ENCODE data around the gene SLC24A3. TPM values are rescaled to one million over a fixed set of nuclear protein-coding genes. Genes with fewer than 3 reads are reported as not detected.

SLC24A3 gene
- total and polyA plus RNA-seq, 4 experiments from 2014 or later, result not detected

- Histone ChIP-seq H3K36me3 (ENCODE audit: insufficient read depth, low read length) (no peaks in the 10 kb centered on the region), H3K4me3 (ENCODE audit: low read length in 2 of 2) (no peak overlapping the region), H3K27ac (ENCODE audit: low read depth, low read length) (no peak overlapping the region), H3K4me1 (ENCODE audit: insufficient read depth, low read length) (no peaks in the 10 kb centered on the region), H3K27me3 (ENCODE audit: insufficient read depth, low read length) (no peaks in the 10 kb centered on the region), H3K9me3 (ENCODE audit: control insufficient read depth in 1 of 2, low read length in 2 of 2) (no peaks in the 10 kb centered on the region)
- intact Hi-C loops (cut with micrococcal nuclease), result no loop called here
- H3K36me3 Mint-ChIP-seq, result no peaks in the 10 kb centered on the region
- no peaks in the 10 kb centered on the region for H3K4me1 Mint-ChIP-seq
- H3K9me3 Mint-ChIP-seq, result no peaks in the 10 kb centered on the region
- peaks cover 2 to 3% of the 10 kb centered on the region in 2 donors for H3K27me3 Mint-ChIP-seq
- no peak overlapping the region for H3K27ac Mint-ChIP-seq
- DNase-seq, result no peak
- ChIA-PET POLR2A (ENCODE audit: partially characterized antibody) (no interaction called here), CTCF (ENCODE audit: partially characterized antibody) (no interaction called here)
- H3K4me3 Mint-ChIP-seq, result no peak overlapping the region
These were observed 512.9 kb downstream of the SLC24A3 start for GRCh38 chr20:19725373-19725772.

- no peaks in the 10 kb centered on the region for H3K27me3 ChIP-seq (ENCODE audit: insufficient read depth, low read length)
- H3K36me3 ChIP-seq (ENCODE audit: insufficient read depth, low read length), result no peaks in the 10 kb centered on the region
- Mint-ChIP-seq H3K4me1 (no peaks in the 10 kb centered on the region), H3K27me3 (peaks cover 2 to 3% of the 10 kb centered on the region in 2 donors), H3K9me3 (no peaks in the 10 kb centered on the region), H3K27ac (no peak overlapping the region), H3K4me3 (no peak overlapping the region), H3K36me3 (no peaks in the 10 kb centered on the region)
- DNase-seq, result no peak
- ChIA-PET CTCF (ENCODE audit: partially characterized antibody) (no interaction called here), POLR2A (ENCODE audit: partially characterized antibody) (no interaction called here)
- H3K27ac ChIP-seq (ENCODE audit: low read depth, low read length), result no peak overlapping the region
- H3K4me3 ChIP-seq (ENCODE audit: low read length in 2 of 2), result no peak overlapping the region
- H3K4me1 ChIP-seq (ENCODE audit: insufficient read depth, low read length), result no peaks in the 10 kb centered on the region
- intact Hi-C loops (cut with micrococcal nuclease), result no loop called here
- no peaks in the 10 kb centered on the region for H3K9me3 ChIP-seq (ENCODE audit: control insufficient read depth in 1 of 2, low read length in 2 of 2)
These were observed 513.5 kb downstream of the SLC24A3 start for GRCh38 chr20:19725814-19726525.

- POLR2A ChIA-PET (ENCODE audit: partially characterized antibody), result no interaction called here
- Histone ChIP-seq H3K27ac (ENCODE audit: low read depth, low read length) (no peak overlapping the region), H3K4me3 (ENCODE audit: low read length in 2 of 2) (no peak overlapping the region), H3K36me3 (ENCODE audit: insufficient read depth, low read length) (no peaks in the 10 kb centered on the region), H3K27me3 (ENCODE audit: insufficient read depth, low read length) (no peaks in the 10 kb centered on the region), H3K4me1 (ENCODE audit: insufficient read depth, low read length) (no peaks in the 10 kb centered on the region), H3K9me3 (ENCODE audit: control insufficient read depth in 1 of 2, low read length in 2 of 2) (no peaks in the 10 kb centered on the region)
- intact Hi-C loops (cut with micrococcal nuclease), result no loop called here
- Mint-ChIP-seq H3K27me3 (peaks cover 2 to 3% of the 10 kb centered on the region in 2 donors), H3K4me3 (no peak overlapping the region), H3K27ac (no peak overlapping the region), H3K36me3 (no peaks in the 10 kb centered on the region), H3K9me3 (no peaks in the 10 kb centered on the region), H3K4me1 (no peaks in the 10 kb centered on the region)
- CTCF ChIA-PET (ENCODE audit: partially characterized antibody), result no interaction called here
- DNase-seq, result no peak
These were observed 514.9 kb downstream of the SLC24A3 start for GRCh38 chr20:19727251-19727847.

- no peaks in the 10 kb centered on the region for H3K9me3 ChIP-seq (ENCODE audit: control insufficient read depth in 1 of 2, low read length in 2 of 2)
- no peak overlapping the region for H3K4me3 ChIP-seq (ENCODE audit: low read length in 2 of 2)
- no peaks in the 10 kb centered on the region for H3K36me3 ChIP-seq (ENCODE audit: insufficient read depth, low read length)
- peaks cover 0 to 3% of the 10 kb centered on the region in 2 donors for H3K27me3 Mint-ChIP-seq
- ChIA-PET CTCF (ENCODE audit: partially characterized antibody) (no interaction called here), POLR2A (ENCODE audit: partially characterized antibody) (no interaction called here)
- H3K4me3 Mint-ChIP-seq, result no peak overlapping the region
- no peaks in the 10 kb centered on the region for H3K4me1 ChIP-seq (ENCODE audit: insufficient read depth, low read length)
- intact Hi-C loops (cut with micrococcal nuclease), result no loop called here
- no peaks in the 10 kb centered on the region for H3K4me1 Mint-ChIP-seq
- no peaks in the 10 kb centered on the region for H3K27me3 ChIP-seq (ENCODE audit: insufficient read depth, low read length)
- H3K36me3 Mint-ChIP-seq, result no peaks in the 10 kb centered on the region
- no peak overlapping the region for H3K27ac ChIP-seq (ENCODE audit: low read depth, low read length)
- no peaks in the 10 kb centered on the region for H3K9me3 Mint-ChIP-seq
- DNase-seq, result no peak
- H3K27ac Mint-ChIP-seq, result no peak overlapping the region
These were observed 517.2 kb downstream of the SLC24A3 start for GRCh38 chr20:19729672-19730071.

GRCh38 chr20:19730706-19731105 lies 518.3 kb downstream of the SLC24A3 start:
- H3K27me3 ChIP-seq (ENCODE audit: insufficient read depth, low read length), result no peaks in the 10 kb centered on the region
- intact Hi-C loops (cut with micrococcal nuclease), result no loop called here
- POLR2A ChIA-PET (ENCODE audit: partially characterized antibody), result no interaction called here
- CTCF ChIA-PET (ENCODE audit: partially characterized antibody), result no interaction called here
- Mint-ChIP-seq H3K4me1 (no peaks in the 10 kb centered on the region), H3K36me3 (no peaks in the 10 kb centered on the region), H3K27me3 (peaks cover 0 to 3% of the 10 kb centered on the region in 2 donors), H3K4me3 (no peak overlapping the region), H3K27ac (no peak overlapping the region), H3K9me3 (no peaks in the 10 kb centered on the region)
- no peaks in the 10 kb centered on the region for H3K4me1 ChIP-seq (ENCODE audit: insufficient read depth, low read length)
- H3K4me3 ChIP-seq (ENCODE audit: low read length in 2 of 2), result no peak overlapping the region
- no peak for DNase-seq
- no peaks in the 10 kb centered on the region for H3K36me3 ChIP-seq (ENCODE audit: insufficient read depth, low read length)
- no peak overlapping the region for H3K27ac ChIP-seq (ENCODE audit: low read depth, low read length)
- no peaks in the 10 kb centered on the region for H3K9me3 ChIP-seq (ENCODE audit: control insufficient read depth in 1 of 2, low read length in 2 of 2)

- H3K27me3 Mint-ChIP-seq, result peaks cover 0 to 3% of the 10 kb centered on the region in 2 donors
- H3K4me3 Mint-ChIP-seq, result no peak overlapping the region
- CTCF ChIA-PET (ENCODE audit: partially characterized antibody), result no interaction called here
- POLR2A ChIA-PET (ENCODE audit: partially characterized antibody), result no interaction called here
- no peak overlapping the region for H3K27ac Mint-ChIP-seq
- intact Hi-C loops (cut with micrococcal nuclease), result no loop called here
- DNase-seq, result no peak
- Histone ChIP-seq H3K9me3 (ENCODE audit: control insufficient read depth in 1 of 2, low read length in 2 of 2) (no peaks in the 10 kb centered on the region), H3K4me1 (ENCODE audit: insufficient read depth, low read length) (no peaks in the 10 kb centered on the region), H3K4me3 (ENCODE audit: low read length in 2 of 2) (no peak overlapping the region), H3K27me3 (ENCODE audit: insufficient read depth, low read length) (no peaks in the 10 kb centered on the region), H3K27ac (ENCODE audit: low read depth, low read length) (no peak overlapping the region), H3K36me3 (ENCODE audit: insufficient read depth, low read length) (no peaks in the 10 kb centered on the region)
- H3K4me1 Mint-ChIP-seq, result no peaks in the 10 kb centered on the region
- no peaks in the 10 kb centered on the region for H3K9me3 Mint-ChIP-seq
- no peaks in the 10 kb centered on the region for H3K36me3 Mint-ChIP-seq
These were observed 522.4 kb downstream of the SLC24A3 start for GRCh38 chr20:19734811-19735210.

GRCh38 chr20:19735446-19735845 lies 523.0 kb downstream of the SLC24A3 start:
- Histone ChIP-seq H3K27me3 (ENCODE audit: insufficient read depth, low read length) (no peaks in the 10 kb centered on the region), H3K4me3 (ENCODE audit: low read length in 2 of 2) (no peak overlapping the region), H3K4me1 (ENCODE audit: insufficient read depth, low read length) (no peaks in the 10 kb centered on the region), H3K27ac (ENCODE audit: low read depth, low read length) (no peak overlapping the region), H3K36me3 (ENCODE audit: insufficient read depth, low read length) (no peaks in the 10 kb centered on the region), H3K9me3 (ENCODE audit: control insufficient read depth in 1 of 2, low read length in 2 of 2) (no peaks in the 10 kb centered on the region)
- POLR2A ChIA-PET (ENCODE audit: partially characterized antibody), result no interaction called here
- no peak overlapping the region for H3K4me3 Mint-ChIP-seq
- no peak overlapping the region for H3K27ac Mint-ChIP-seq
- no peaks in the 10 kb centered on the region for H3K9me3 Mint-ChIP-seq
- peaks cover 0 to 3% of the 10 kb centered on the region in 2 donors for H3K27me3 Mint-ChIP-seq
- intact Hi-C loops (cut with micrococcal nuclease), result no loop called here
- CTCF ChIA-PET (ENCODE audit: partially characterized antibody), result no interaction called here
- H3K4me1 Mint-ChIP-seq, result no peaks in the 10 kb centered on the region
- no peak for DNase-seq
- no peaks in the 10 kb centered on the region for H3K36me3 Mint-ChIP-seq

Measured in CD4-positive, alpha-beta memory T cell (primary cell).